ENCODE results near the gene TACR2.

The TACR2 gene

GRCh38 chr10:69403519-69403918 lies 13.2 kb downstream of the TACR2 start:
- peak; percentile 81 for DNase-seq (ENCODE audit: low read depth)
- TF ChIP-seq, protein P1, sequence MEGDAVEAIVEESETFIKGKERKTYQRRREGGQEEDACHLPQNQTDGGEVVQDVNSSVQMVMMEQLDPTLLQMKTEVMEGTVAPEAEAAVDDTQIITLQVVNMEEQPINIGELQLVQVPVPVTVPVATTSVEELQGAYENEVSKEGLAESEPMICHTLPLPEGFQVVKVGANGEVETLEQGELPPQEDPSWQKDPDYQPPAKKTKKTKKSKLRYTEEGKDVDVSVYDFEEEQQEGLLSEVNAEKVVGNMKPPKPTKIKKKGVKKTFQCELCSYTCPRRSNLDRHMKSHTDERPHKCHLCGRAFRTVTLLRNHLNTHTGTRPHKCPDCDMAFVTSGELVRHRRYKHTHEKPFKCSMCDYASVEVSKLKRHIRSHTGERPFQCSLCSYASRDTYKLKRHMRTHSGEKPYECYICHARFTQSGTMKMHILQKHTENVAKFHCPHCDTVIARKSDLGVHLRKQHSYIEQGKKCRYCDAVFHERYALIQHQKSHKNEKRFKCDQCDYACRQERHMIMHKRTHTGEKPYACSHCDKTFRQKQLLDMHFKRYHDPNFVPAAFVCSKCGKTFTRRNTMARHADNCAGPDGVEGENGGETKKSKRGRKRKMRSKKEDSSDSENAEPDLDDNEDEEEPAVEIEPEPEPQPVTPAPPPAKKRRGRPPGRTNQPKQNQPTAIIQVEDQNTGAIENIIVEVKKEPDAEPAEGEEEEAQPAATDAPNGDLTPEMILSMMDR (conservative IDR thresholded peaks at IDR 0.05; ENCODE audit: low read depth, low read length): no peak
- H3K4me3 ChIP-seq (ENCODE audit: low read depth, low read length): no peak overlapping the region

- TF ChIP-seq, protein P1 (conservative IDR thresholded peaks at IDR 0.05; ENCODE audit: low read depth, low read length): no peak
- no peak for DNase-seq (ENCODE audit: low read depth)
- no peak overlapping the region for H3K4me3 ChIP-seq (ENCODE audit: low read depth, low read length)
Observed at GRCh38 chr10:69403066-69403465, 13.7 kb downstream of the TACR2 start.

DNA sequence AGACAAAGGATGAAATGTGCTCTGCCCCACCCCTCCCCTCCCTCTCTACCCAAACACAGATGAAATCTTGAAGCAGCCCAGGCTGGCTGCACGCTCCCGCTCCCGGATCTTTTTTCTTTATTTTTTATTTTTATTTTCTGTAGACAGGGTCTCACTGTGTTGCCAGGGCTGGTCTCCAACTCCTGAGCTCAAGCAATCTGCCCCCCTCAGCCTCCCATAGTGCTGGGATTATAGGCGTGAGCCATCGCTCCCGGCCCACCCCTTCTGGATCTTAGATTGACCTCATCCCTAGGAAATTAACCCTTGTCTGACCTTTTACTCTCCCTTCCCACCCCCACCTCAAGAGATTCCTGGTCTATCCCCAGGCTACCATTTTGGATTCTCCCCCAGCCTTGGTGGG lies 14.3 kb downstream of the TACR2 start:
- TF ChIP-seq, protein P1 (conservative IDR thresholded peaks at IDR 0.05; ENCODE audit: low read depth, low read length): no peak
- no peak for DNase-seq (ENCODE audit: low read depth)
- no peak overlapping the region for H3K4me3 ChIP-seq (ENCODE audit: low read depth, low read length)

- DNase-seq (ENCODE audit: low read depth): no peak
- H3K4me3 ChIP-seq (ENCODE audit: low read depth, low read length): no peak overlapping the region
- TF ChIP-seq, protein P1 (conservative IDR thresholded peaks at IDR 0.05; ENCODE audit: low read depth, low read length): no peak
Observed at GRCh38 chr10:69401416-69401815, 15.3 kb downstream of the TACR2 start.

GRCh38 chr10:69400936-69401335 lies 15.8 kb downstream of the TACR2 start:
- no peak for DNase-seq (ENCODE audit: low read depth)
- H3K4me3 ChIP-seq (ENCODE audit: low read depth, low read length): no peak overlapping the region
- TF ChIP-seq, protein P1 (conservative IDR thresholded peaks at IDR 0.05; ENCODE audit: low read depth, low read length): no peak

GRCh38 chr10:69398466-69398865 lies 18.3 kb downstream of the TACR2 start:
- TF ChIP-seq, protein P1 (conservative IDR thresholded peaks at IDR 0.05; ENCODE audit: low read depth, low read length): no peak
- no peak for DNase-seq (ENCODE audit: low read depth)
- no peak overlapping the region for H3K4me3 ChIP-seq (ENCODE audit: low read depth, low read length)

- H3K4me3 ChIP-seq (ENCODE audit: low read depth, low read length): no peak overlapping the region
- DNase-seq (ENCODE audit: low read depth): peak; percentile 58
- TF ChIP-seq, protein P1 (conservative IDR thresholded peaks at IDR 0.05; ENCODE audit: low read depth, low read length): no peak
Observed at GRCh38 chr10:69397972-69398371, 18.7 kb downstream of the TACR2 start.

All from choroid plexus epithelial cell (primary cell).